ENCODE data around the gene TOM1L2.

TOM1L2 gene

GRCh38 chr17:17795946-17796786 is 176.0 kb downstream of the TOM1L2 start:
- H3K27ac ChIP-seq (ENCODE audit: low read depth, low read length) = no peak overlapping the region
- peaks cover 24% of the 10 kb centered on the region for H3K27me3 ChIP-seq (ENCODE audit: insufficient read depth, low read length)
- no peaks in the 10 kb centered on the region for H3K9me3 ChIP-seq (ENCODE audit: insufficient read depth, low read depth, low read length)
- no peak overlapping the region for H3K4me3 ChIP-seq (ENCODE audit: low read length)
- peaks cover 20% of the 10 kb centered on the region for H3K4me1 ChIP-seq (ENCODE audit: insufficient read depth, low read length)
- WGBS = 95% methylated on average over 40 of the region's 40 CpGs
- no peak overlapping the region for H3K9ac ChIP-seq (ENCODE audit: low read depth, low read length)
- no peaks in the 10 kb centered on the region; the same call in 1 of the 2 replicates for H3K36me3 ChIP-seq (ENCODE audit: insufficient read depth, low read length)

DNA sequence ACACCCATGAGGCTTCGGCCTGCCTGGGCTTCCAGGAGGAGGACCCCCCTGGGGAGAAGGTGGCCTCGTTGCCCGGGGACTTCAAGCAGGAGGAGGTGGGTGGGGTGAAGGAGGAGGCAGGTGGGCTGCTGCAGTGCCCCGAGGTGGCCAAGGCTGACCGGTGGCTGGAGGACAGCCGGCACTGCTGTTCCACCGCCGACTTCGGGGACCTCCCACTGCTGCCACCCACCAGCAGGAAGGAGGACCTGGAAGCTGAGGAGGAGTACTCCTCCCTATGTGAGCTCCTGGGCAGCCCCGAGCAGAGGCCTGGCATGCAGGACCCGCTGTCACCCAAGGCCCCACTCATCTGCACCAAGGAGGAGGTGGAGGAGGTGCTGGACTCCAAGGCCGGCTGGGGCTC is 176.9 kb downstream of the TOM1L2 start:
- H3K4me3 ChIP-seq (ENCODE audit: low read length) = no peak overlapping the region
- 90% methylated on average over 12 of the region's 12 CpGs for WGBS
- H3K36me3 ChIP-seq (ENCODE audit: insufficient read depth, low read length) = no peaks in the 10 kb centered on the region; the same call in 1 of the 2 replicates
- no peaks in the 10 kb centered on the region for H3K9me3 ChIP-seq (ENCODE audit: insufficient read depth, low read depth, low read length)
- no peak overlapping the region for H3K27ac ChIP-seq (ENCODE audit: low read depth, low read length)
- no peak overlapping the region for H3K9ac ChIP-seq (ENCODE audit: low read depth, low read length)
- peaks cover 27% of the 10 kb centered on the region for H3K4me1 ChIP-seq (ENCODE audit: insufficient read depth, low read length)
- H3K27me3 ChIP-seq (ENCODE audit: insufficient read depth, low read length) = peaks cover 28% of the 10 kb centered on the region

DNA sequence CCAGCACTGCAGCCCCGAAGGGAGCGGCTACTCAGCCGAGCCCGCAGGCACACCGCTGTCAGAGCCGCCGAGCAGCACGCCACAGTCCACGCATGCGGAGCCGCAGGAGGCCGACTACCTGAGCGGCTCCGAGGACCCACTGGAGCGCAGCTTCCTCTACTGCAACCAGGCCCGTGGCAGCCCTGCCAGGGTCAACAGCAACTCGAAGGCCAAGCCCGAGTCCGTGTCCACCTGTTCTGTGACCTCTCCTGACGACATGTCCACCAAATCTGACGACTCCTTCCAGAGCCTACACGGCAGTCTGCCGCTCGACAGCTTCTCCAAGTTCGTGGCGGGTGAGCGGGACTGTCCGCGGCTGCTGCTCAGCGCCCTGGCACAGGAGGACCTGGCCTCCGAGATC is 177.8 kb downstream of the TOM1L2 start:
- 94% methylated on average over 31 of the region's 31 CpGs for WGBS
- H3K36me3 ChIP-seq (ENCODE audit: insufficient read depth, low read length) = no peaks in the 10 kb centered on the region; the same call in 1 of the 2 replicates
- peaks cover 31% of the 10 kb centered on the region for H3K4me1 ChIP-seq (ENCODE audit: insufficient read depth, low read length)
- H3K9ac ChIP-seq (ENCODE audit: low read depth, low read length) = no peak overlapping the region
- H3K4me3 ChIP-seq (ENCODE audit: low read length) = no peak overlapping the region
- H3K27ac ChIP-seq (ENCODE audit: low read depth, low read length) = no peak overlapping the region
- H3K9me3 ChIP-seq (ENCODE audit: insufficient read depth, low read depth, low read length) = no peaks in the 10 kb centered on the region
- H3K27me3 ChIP-seq (ENCODE audit: insufficient read depth, low read length) = peaks cover 28% of the 10 kb centered on the region
